Measurements from ENCODE around the gene JMY. TPM values are rescaled to one million over a fixed set of nuclear protein-coding genes. Genes with fewer than 3 reads are reported as not detected.

Gene JMY
- total RNA-seq, 4 donors from 2014 or later = 33.2 to 64.2 (median 43.2) TPM

DNA sequence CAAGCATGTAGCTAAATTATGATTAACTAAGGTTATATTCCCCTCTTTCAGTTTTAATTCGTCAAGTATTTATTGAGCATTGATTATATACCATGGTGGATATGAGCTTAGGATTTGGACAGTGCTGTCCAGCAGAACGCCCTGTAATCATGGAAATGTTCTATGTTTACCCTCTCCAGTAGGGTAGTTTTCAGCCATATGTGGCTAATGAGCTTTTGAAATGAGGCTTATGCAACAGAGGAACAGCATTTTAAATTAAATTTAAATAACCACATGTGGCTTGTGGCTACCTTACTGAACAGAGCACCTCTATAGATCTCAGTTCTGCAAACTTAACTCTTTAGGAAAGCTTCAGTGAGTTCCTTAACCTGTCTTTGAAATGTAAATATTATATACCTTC is 59.1 kb downstream of the JMY start:
- WGBS = 97% methylated on average over 2 of the region's 2 CpGs
- TF ChIP-seq POLR2AphosphoS5 (IDR thresholded peaks at IDR 0.05) (no peak), CTCF (IDR thresholded peaks at IDR 0.05) (no peak), POLR2A (IDR thresholded peaks at IDR 0.05; ENCODE audit: low read depth) (no peak)
- intact Hi-C loops (cut with DNase I) = no loop called here

GRCh38 chr5:79297661-79298060 is 61.7 kb downstream of the JMY start:
- Histone ChIP-seq H3K27ac (replicated peaks in 1 of 4) (no peak overlapping the region), H3K36me3 (peaks cover 9 to 46% (median 30%) of the 10 kb centered on the region in 4 donors), H3K27me3 (no peaks in the 10 kb centered on the region), H3K4me3 (no peak overlapping the region), H3K9me3 (no peaks in the 10 kb centered on the region), H3K4me1 (no peaks in the 10 kb centered on the region)
- no peak for TF ChIP-seq EP300 (IDR thresholded peaks at IDR 0.05)
- TF ChIP-seq CTCF (IDR thresholded peaks at IDR 0.05) = no peak
- no peak for TF ChIP-seq POLR2A (IDR thresholded peaks at IDR 0.05; ENCODE audit: low read depth)
- no peak for TF ChIP-seq POLR2AphosphoS5 (IDR thresholded peaks at IDR 0.05)
- intact Hi-C loops (cut with DNase I) = no loop called here
- whole genome bisulfite sequencing = 90% methylated on average over 4 of the region's 4 CpGs
- DNase-seq (ENCODE audit: extremely low spot score) = no peak

More for the DNA sequence above, 59.1 kb downstream of the JMY start:
- Histone ChIP-seq H3K36me3 (peaks cover 0 to 46% (median 30%) of the 10 kb centered on the region in 4 donors), H3K27ac (replicated peaks in 1 of 4) (no peak overlapping the region), H3K4me1 (no peaks in the 10 kb centered on the region), H3K9me3 (no peaks in the 10 kb centered on the region), H3K4me3 (no peak overlapping the region), H3K27me3 (no peaks in the 10 kb centered on the region)
- no peak for DNase-seq (ENCODE audit: extremely low spot score)

DNA sequence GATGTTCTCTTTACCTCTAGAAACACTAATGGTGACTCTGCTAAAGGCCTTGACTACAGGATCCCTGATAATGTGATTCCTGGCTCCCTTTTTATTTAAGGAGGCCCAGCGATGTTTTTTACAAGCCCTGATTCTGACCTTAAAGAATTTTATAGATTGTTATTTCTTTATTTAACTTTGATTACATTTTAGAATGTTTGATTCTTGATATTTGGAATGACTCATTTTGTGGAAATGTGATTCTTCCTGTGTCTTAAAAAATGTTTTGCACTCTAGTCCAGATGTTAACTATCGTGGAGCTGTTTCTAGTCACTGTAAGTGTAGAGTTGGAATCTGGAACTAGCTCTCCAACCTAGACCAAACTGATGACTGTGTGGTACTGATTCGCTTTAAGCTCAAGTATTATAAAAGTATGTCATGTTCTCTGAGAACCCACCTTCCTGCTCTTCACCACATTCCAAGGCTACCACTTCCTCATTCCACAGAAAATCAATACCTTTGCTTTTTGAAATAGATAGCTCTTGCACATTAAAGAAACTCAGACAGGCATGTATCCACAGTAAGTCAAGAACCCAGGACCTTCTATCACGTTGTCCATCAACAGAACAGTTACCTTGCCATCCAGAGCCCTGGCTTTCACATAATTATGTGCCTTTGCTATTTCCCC is 65.2 kb downstream of the JMY start:
- no peak overlapping the region for H3K27ac ChIP-seq (replicated peaks in 1 of 4)
- H3K4me3 ChIP-seq = no peak overlapping the region
- no peaks in the 10 kb centered on the region for H3K27me3 ChIP-seq
- no peaks in the 10 kb centered on the region for H3K9me3 ChIP-seq
- H3K36me3 ChIP-seq = peaks cover 9 to 77% (median 44%) of the 10 kb centered on the region in 4 donors
- TF ChIP-seq CTCF (IDR thresholded peaks at IDR 0.05) (no peak), EP300 (IDR thresholded peaks at IDR 0.05) (no peak), POLR2AphosphoS5 (IDR thresholded peaks at IDR 0.05) (no peak), POLR2A (IDR thresholded peaks at IDR 0.05; ENCODE audit: low read depth) (no peak)
- intact Hi-C loops (cut with DNase I) = no loop called here
- no peak for DNase-seq (ENCODE audit: extremely low spot score)
- 92% methylated on average over 4 of the region's 4 CpGs for WGBS
- H3K4me1 ChIP-seq = no peaks in the 10 kb centered on the region

- Histone ChIP-seq H3K36me3 (peaks cover 9 to 86% (median 54%) of the 10 kb centered on the region in 4 donors), H3K27ac (replicated peaks in 1 of 4) (no peak overlapping the region), H3K9me3 (no peaks in the 10 kb centered on the region), H3K27me3 (no peaks in the 10 kb centered on the region), H3K4me3 (no peak overlapping the region), H3K4me1 (no peaks in the 10 kb centered on the region)
- intact Hi-C loops (cut with DNase I) = no loop called here
- TF ChIP-seq CTCF (IDR thresholded peaks at IDR 0.05) = no peak
- TF ChIP-seq EP300 (IDR thresholded peaks at IDR 0.05) = no peak
- no peak for TF ChIP-seq POLR2A (IDR thresholded peaks at IDR 0.05; ENCODE audit: low read depth)
- TF ChIP-seq POLR2AphosphoS5 (IDR thresholded peaks at IDR 0.05) = no peak
- WGBS = 96% methylated on average over 1 of the region's 1 CpG
- no peak for DNase-seq (ENCODE audit: extremely low spot score)
Measured at GRCh38 chr5:79302454-79302853, 66.5 kb downstream of the JMY start.

GRCh38 chr5:79305706-79306105 is 69.8 kb downstream of the JMY start:
- no peak overlapping the region for H3K4me3 ChIP-seq
- no peak for DNase-seq (ENCODE audit: extremely low spot score)
- H3K36me3 ChIP-seq = peaks cover 3 to 79% (median 45%) of the 10 kb centered on the region in 4 donors
- peaks cover 0 to 8% (median 0%) of the 10 kb centered on the region in 4 donors for H3K4me1 ChIP-seq
- no peaks in the 10 kb centered on the region for H3K27me3 ChIP-seq
- H3K27ac ChIP-seq (replicated peaks in 1 of 4) = no peak overlapping the region
- 87% methylated on average over 1 of the region's 1 CpG for WGBS
- intact Hi-C loops (cut with DNase I) = no loop called here
- H3K9me3 ChIP-seq = no peaks in the 10 kb centered on the region
- no peak for TF ChIP-seq CTCF (IDR thresholded peaks at IDR 0.05)
- TF ChIP-seq POLR2AphosphoS5 (IDR thresholded peaks at IDR 0.05) = no peak

All from esophagus muscularis mucosa (tissue), 4 donors.